ENCODE data around the gene KCND2.

GRCh38 chr7:120691915-120692314 is 418.9 kb downstream of the KCND2 start:
- TF ChIP-seq CTCF (IDR thresholded peaks at IDR 0.05; ENCODE audit: control extremely low read depth in 1 of 3, insufficient read depth in 1 of 3, low read depth in 1 of 3, low read length in 3 of 3): no peak
- TF ChIP-seq ASH2L (IDR thresholded peaks at IDR 0.05; ENCODE audit: low read length): no peak
- TF ChIP-seq MAX (IDR thresholded peaks at IDR 0.05): no peak
- no peak for TF ChIP-seq KDM5A (IDR thresholded peaks at IDR 0.05; ENCODE audit: low read length)
- no peak for TF ChIP-seq KDM1A (IDR thresholded peaks at IDR 0.05; ENCODE audit: borderline replicate concordance, low read length)
- TF ChIP-seq POLR2A (IDR thresholded peaks at IDR 0.05; ENCODE audit: control extremely low read depth in 1 of 2, low read depth in 2 of 2, low read length in 2 of 2): no peak
- no peak for TF ChIP-seq SP1 (IDR thresholded peaks at IDR 0.05; ENCODE audit: low read depth, low read length)
- TF ChIP-seq TAF1 (IDR thresholded peaks at IDR 0.05; ENCODE audit: low read depth, low read length): no peak
- TF ChIP-seq EP300 (IDR thresholded peaks at IDR 0.05; ENCODE audit: borderline replicate concordance in 1 of 2, low read depth in 2 of 2, low read length in 2 of 2): no peak
- no peak for TF ChIP-seq E2F6 (IDR thresholded peaks at IDR 0.05)
- TF ChIP-seq EZH2 (IDR thresholded peaks at IDR 0.05; ENCODE audit: low read depth, low read length, severe bottlenecking): no peak
- no peak for TF ChIP-seq CEBPB (IDR thresholded peaks at IDR 0.05; ENCODE audit: low read depth, low read length)
- TF ChIP-seq CHD7 (IDR thresholded peaks at IDR 0.05; ENCODE audit: insufficient replicate concordance, low read length): no peak
- no peak for TF ChIP-seq BRCA1 (IDR thresholded peaks at IDR 0.05; ENCODE audit: low read depth, low read length)
